GM18526 (cell line): ENCODE data around the gene TPGS2.

Source experiments
- POLR2A ChIP-seq: IDR thresholded peaks from 3 replicates; pipeline ENCODE4 v1.6.1; 2011; ENCODE audit not compliant: insufficient read length; ENCODE audit errors: extremely low read depth

Gene TPGS2

DNA sequence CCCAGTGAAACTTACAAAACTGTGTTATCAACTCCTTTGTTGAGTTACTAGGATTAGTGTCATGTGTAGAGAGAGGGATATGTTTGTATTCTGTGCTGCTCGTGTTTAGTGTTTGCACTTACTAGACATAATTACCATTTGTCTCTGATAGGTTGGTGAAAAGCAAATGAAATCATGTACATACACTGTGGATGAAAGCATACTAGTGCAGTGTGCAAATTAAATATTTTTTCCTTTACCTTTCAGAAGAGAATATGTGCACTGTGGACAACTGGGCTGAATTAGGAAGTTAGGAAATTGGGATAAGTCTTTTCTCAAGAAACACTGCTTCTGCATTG is 1.3 kb upstream of the TPGS2 start:
- no peak for TF ChIP-seq POLR2A

DNA sequence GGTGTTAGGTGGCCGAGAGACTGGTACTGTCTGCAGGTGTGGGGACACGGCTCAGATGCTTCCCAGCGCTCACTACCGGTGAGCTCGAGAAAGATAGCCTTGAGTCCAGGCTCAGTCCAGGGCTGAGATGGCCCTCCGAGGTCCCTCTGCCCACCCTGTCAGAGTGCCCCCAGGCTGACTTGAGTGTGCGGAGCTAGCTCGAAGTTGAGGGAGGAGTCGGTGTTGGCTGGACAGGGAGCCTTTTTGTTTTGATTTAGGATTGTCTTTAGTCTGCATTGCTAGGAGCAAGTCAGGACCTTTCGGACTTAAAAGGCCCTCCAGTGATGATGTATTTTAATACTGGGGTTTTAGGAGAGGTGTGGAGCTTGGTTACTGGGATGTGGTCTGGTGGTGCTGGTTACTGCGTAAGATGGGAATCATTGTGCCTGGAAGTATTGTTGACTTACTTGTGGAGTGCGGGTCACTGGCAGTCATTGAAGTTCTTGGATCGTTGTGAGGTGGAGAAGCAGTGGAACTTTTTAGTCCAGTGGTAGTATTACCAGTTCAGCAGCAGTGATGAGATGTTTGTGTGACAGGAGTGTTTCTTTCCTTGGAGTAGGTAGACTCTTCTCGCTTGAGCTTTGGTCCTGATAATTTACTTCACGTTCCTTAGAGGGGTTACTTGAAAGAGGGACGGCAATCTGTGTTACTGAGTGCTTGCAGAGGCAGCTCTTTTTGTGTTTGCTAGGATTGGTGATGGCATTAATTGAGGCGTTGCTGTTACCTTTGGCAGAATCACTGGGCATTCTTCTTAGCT is 758 bp upstream of the TPGS2 start:
- TF ChIP-seq POLR2A = no peak

DNA sequence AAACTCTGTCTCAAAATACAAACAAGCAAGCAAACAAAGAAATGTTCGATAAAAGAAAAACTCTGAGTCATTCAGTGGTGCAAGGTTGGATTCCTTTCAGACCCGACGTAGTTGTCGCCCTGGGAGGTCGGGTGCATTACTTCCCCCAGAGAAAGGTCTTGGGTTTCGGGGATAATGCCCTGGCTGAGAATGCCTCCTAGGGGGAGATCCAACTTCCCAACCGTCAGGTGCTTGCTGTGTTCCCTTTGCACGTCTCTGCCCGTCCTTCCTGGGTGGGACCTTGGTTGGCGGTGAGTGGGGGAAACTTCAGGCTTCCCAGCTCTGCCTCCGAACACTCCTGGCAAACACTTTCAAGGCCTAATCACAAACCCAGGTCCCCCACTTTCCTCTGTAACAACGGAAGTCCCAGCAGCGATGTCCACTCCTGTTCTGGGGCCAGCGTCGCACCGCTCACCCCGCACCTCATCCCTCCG is 609 bp downstream of the TPGS2 start:
- TF ChIP-seq POLR2A = no peak

DNA sequence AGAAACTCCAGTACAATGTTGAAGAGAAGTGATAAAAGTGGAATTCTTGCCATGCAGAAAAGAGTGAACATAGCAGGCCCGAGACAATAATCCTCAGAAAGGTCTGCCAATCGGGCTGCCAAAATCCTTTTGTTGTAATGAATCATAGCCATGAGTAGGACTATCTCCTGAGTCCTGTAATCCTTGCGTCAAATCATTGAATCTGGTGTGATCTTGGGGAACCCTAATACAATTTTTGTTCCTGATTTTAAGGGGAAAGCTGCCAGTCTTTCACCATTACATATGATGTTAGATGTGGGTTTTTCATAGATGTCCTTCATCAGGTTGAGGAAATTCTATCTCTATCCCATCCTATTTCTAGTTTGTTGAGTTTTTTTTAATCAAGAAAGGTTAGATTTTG is 2.2 kb downstream of the TPGS2 start:
- TF ChIP-seq POLR2A = no peak

DNA sequence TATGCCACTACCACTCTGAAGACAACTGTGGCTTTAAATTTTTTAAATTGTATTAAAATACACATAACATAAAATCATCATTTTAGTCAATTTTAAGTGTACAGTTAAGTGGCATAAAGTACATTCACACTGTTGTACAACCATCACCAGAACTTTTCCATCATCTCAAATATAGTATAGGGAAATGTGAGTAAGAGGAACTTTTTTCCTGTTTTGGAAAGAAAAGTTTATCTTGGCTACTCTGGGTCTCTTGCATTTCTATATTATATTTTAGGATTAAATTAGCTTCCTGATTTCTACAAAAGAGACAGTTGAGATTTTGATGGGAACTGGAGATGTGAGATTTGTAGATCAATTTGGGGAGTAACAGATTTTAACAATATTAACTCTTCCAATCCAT is 3.3 kb downstream of the TPGS2 start:
- no peak for TF ChIP-seq POLR2A

GRCh38 chr18:36821681-36822080 is 7.1 kb downstream of the TPGS2 start:
- TF ChIP-seq POLR2A = no peak

DNA sequence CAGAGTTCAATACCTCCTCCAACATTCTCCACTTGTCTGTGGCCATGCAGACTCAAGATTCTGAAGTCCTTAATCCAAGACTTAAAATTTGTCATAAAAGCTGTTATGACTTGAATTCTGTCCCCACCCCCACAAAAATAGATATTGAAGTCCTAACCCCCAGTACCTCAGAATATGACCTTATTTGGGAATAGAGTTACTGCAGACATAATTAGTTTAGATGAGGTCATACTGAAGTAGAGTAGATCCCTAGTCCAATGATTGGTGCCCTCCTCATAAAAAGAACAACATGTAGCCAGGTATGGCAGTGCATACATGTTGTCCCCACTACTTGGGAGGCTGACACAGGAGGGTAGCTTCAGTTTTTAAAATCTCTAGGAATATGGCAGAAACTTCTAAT is 9.2 kb downstream of the TPGS2 start:
- no peak for TF ChIP-seq POLR2A

- no peak for TF ChIP-seq POLR2A
Measured at GRCh38 chr18:36818652-36819051, 10.2 kb downstream of the TPGS2 start.

GRCh38 chr18:36817039-36817438 is 11.8 kb downstream of the TPGS2 start:
- TF ChIP-seq POLR2A = no peak

DNA sequence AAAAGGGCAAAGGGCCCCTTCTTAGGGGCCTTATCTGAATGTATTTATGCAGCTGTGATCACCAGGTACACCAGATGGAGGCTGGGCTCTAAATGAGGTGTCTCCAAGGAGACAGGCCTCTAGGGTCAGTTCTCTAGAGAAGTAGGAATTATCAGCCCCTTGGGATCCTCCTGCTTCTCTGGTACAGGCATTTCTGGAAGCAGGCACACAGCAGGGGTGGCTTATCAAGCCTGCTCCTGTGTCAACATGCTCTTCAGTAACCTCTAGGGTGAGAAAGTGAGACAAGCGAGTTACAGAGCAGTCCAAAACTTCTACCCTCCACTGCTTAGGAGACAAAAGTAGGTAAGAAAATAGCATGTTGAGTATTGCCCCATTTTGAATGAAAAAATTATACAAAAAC is 13.8 kb downstream of the TPGS2 start:
- TF ChIP-seq POLR2A = no peak

GRCh38 chr18:36813824-36814223 is 15.0 kb downstream of the TPGS2 start:
- no peak for TF ChIP-seq POLR2A

- TF ChIP-seq POLR2A = no peak
Measured at GRCh38 chr18:36813101-36813775, 15.6 kb downstream of the TPGS2 start.

GRCh38 chr18:36812678-36813077 is 16.1 kb downstream of the TPGS2 start:
- no peak for TF ChIP-seq POLR2A

- TF ChIP-seq POLR2A = no peak
Measured at GRCh38 chr18:36811955-36812354, 16.8 kb downstream of the TPGS2 start.

GRCh38 chr18:36811430-36811829 is 17.4 kb downstream of the TPGS2 start:
- TF ChIP-seq POLR2A = no peak

DNA sequence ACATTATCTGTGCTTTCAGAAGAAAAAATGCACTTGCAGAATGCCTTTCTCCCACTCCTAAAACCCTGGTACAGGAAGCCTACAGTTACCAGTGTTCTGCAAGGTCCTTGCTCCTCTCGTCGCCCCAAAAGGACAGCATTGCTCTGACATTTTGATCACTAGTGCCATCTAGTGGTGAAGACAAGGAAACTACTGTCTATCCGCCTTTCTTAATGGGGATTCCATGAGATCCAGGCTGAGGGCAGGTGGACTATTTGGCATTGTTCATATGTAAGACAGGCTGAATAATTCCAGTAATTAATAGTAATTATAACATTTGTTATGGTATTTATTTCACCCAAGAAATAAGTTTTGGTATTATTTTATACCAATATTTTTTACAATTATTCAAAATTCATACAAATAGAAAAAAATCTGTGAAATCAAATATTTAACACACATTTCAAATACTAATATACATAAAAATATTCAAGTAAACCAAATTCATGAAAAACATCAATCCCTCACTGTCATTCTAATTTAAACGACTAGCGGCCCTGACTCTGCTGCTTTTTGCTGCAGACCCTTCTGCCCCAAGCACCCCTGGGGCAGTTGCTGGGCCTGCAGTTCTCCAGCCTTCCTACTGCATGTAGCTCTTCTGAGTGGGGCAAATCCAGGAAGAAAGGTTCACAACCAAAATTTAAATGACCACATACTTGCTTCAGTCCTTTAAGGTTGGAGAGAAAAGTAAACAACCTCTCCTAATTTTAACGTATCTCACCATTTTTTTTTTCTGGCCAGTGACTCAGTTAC is 19.0 kb downstream of the TPGS2 start:
- TF ChIP-seq POLR2A = no peak
